Common myeloid progenitor, CD34-positive (primary cell): Measurements from ENCODE around the gene NPRL2. TPM values are rescaled to one million over a fixed set of nuclear protein-coding genes. Genes with fewer than 3 reads are reported as not detected.
A peak's percentile ranks its signal among the peaks of the same experiment; 100 is the strongest.

Experiments used
- CTCF ChIA-PET: fragments of 350-600 bp; sonication (Branson Sonifier 250); formaldehyde crosslinking; loops from one replicate; lab custom pipeline; 2021; ENCODE audit warnings: antibody characterized with exemption; lab: Charles Lee
- POLR2A ChIA-PET: fragments of 350-600 bp; sonication (Branson Sonifier 250); formaldehyde crosslinking; loops from one replicate; lab custom pipeline; 2021; ENCODE audit warnings: antibody characterized with exemption; lab: Charles Lee
- DNase-seq, 3 donors: peaks; one replicate each; pipeline versions ENCODE4 v3.0.0 to v3.0.0-alpha.2; 2013
- H3K27ac ChIP-seq, 2 experiments: 1 replicate in 1 of 2; 2 replicates in 1 of 2; pipeline ENCODE4 v1.7.0; 2013; ENCODE audit warnings: inconsistent platforms in 2 of 2, low read length in 2 of 2, mild to moderate bottlenecking in 2 of 2, low read depth in 1 of 2, moderate library complexity in 1 of 2; ENCODE audit not compliant: severe bottlenecking in 2 of 2, insufficient read depth in 1 of 2, poor library complexity in 1 of 2
- H3K27me3 ChIP-seq, 5 experiments: replicated peaks in 2 of 5; 1 replicate in 3 of 5; 2 replicates in 2 of 5; pipeline versions ENCODE4 v1.6.1 to v1.7.0; 2013; ENCODE audit warnings: low read length in 4 of 5, mild to moderate bottlenecking in 2 of 5, moderate library complexity in 2 of 5, inconsistent platforms in 1 of 5; ENCODE audit not compliant: insufficient read depth in 5 of 5, control insufficient read depth in 4 of 5
- H3K36me3 ChIP-seq, 4 experiments: 1 replicate in 2 of 4; 2 replicates in 2 of 4; pipeline versions ENCODE4 v1.6.1 to v1.7.0; 2013; ENCODE audit warnings: low read length in 3 of 4, control low read depth in 1 of 4, mild to moderate bottlenecking in 1 of 4; ENCODE audit not compliant: control insufficient read depth in 4 of 4, insufficient read depth in 4 of 4
- H3K4me1 ChIP-seq, 4 experiments: 1 replicate in 3 of 4; 2 replicates in 1 of 4; pipeline versions ENCODE4 v1.6.1 to v1.7.1; 2013; ENCODE audit warnings: low read length in 3 of 4, mild to moderate bottlenecking in 3 of 4, control low read depth in 1 of 4, inconsistent platforms in 1 of 4, moderate library complexity in 1 of 4; ENCODE audit not compliant: control insufficient read depth in 4 of 4, insufficient read depth in 4 of 4; ENCODE audit errors: control extremely low read depth in 1 of 4
- H3K4me3 ChIP-seq, 7 experiments: 1 replicate in 4 of 7; 2 replicates in 3 of 7; pipeline versions ENCODE4 v1.5.1 to v1.7.0; 2013; ENCODE audit warnings: mild to moderate bottlenecking in 7 of 7, low read length in 6 of 7, moderate library complexity in 6 of 7, inconsistent platforms in 2 of 7, low read depth in 2 of 7, control low read depth in 1 of 7; ENCODE audit not compliant: insufficient read depth in 4 of 7, control insufficient read depth in 1 of 7; ENCODE audit errors: extremely low read depth in 1 of 7
- H3K9me3 ChIP-seq, 5 experiments: 1 replicate in 4 of 5; 2 replicates in 1 of 5; pipeline versions ENCODE4 v1.6.1 to v1.7.1; 2013; ENCODE audit warnings: low read length in 4 of 5, mild to moderate bottlenecking in 2 of 5, inconsistent platforms in 1 of 5, low read depth in 1 of 5, moderate library complexity in 1 of 5; ENCODE audit not compliant: control insufficient read depth in 4 of 5, insufficient read depth in 2 of 5; ENCODE audit errors: control extremely low read depth in 1 of 5
- WGBS: methylation state at CpG from one replicate; pipeline ENCODE4 v1.1.5; 2013; ENCODE audit not compliant: insufficient coverage; 5-methylcytosine and 5-hydroxymethylcytosine counted together
- polyA plus RNA-seq: library from polyadenylated mRNA; unstranded; fragments of 120-200 nt; gene quantifications from one replicate; pipeline ENCODE4 v1.2.1, GENCODE V29; 2013

The NPRL2 gene
- polyA plus RNA-seq, result 23.4 TPM

DNA sequence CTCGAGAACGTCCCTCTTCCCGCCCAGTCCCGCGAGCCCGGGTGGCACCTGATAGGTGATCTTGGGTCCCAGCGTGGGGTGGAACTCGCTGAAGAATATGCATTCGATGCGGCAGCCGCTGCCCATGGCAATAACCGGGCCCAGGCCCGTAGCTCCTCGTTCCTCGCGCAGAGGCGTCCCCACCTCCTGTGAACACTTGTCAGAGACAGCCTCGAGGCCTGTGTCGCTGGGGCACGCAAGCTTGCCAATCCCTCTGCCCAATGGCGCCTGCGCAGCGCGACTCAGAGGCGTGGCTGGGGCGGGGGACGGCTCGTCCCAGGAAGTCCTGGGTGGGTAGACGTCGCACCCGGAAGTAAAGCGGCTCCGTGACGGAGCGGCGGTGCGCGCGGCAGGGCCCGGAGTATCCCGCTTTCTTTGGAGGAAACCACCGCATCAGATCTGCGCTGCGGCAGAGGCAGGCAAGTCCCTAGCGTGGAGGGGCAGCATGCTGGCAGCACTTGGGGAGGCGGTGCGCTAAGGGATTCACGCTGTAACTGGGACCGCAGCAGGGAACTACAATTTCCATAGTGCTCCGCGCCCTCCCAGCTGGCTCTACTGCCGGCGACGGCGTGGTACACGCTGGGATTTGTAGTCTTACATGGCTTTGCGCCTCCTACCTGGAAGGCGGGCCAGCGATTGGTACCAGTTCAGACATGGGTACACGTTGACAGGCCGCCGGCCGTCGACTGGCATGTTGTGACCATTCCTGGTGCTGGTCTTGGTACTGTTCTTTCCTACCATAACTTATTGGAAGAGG, at the start of gene NPRL2, which contains the start of gene CYB561D2:
Gene NPRL2, minus strand, starts transcription at position 249 of the 796 bp plus-strand sequence. Its CDS starts 123 bp downstream, at position 126.
Gene CYB561D2, plus strand, starts transcription at position 336 of the 796 bp plus-strand sequence. CDS start 572 bp downstream, outside the sequence.
- CTCF ChIA-PET, result interaction anchor here (1.2 to 6.2 kb wide), 5 partner anchors 12 to 222 kb away, joined by 3 to 51 read pairs (median 6); partner anchors contain the start of gene RASSF1
- POLR2A ChIA-PET, result interaction anchor here (0.6 to 1.3 kb wide), 3 partner anchors 11 to 14 kb away, joined by 3 to 8 read pairs (median 5); no protein-coding TSS in a partner anchor
- H3K4me1 ChIP-seq, result peaks cover 2 to 49% (median 36%) of the 10 kb centered on the region in 4 experiments
- peak; percentile 93 to 97 (median 96) for DNase-seq
- H3K27ac ChIP-seq, result peak within 1 kb of the TSS; percentile 29 to 79
- H3K9me3 ChIP-seq, result no peaks in the 10 kb centered on the region
- H3K27me3 ChIP-seq, result no peaks in the 10 kb centered on the region
- peak within 1 kb of the TSS; percentile 62 to 87 (median 83) for H3K4me3 ChIP-seq
- peaks cover 7 to 54% (median 40%) of the 10 kb centered on the region in 4 experiments for H3K36me3 ChIP-seq
- under 1% methylated on average over 58 of the region's 64 CpGs for WGBS

DNA sequence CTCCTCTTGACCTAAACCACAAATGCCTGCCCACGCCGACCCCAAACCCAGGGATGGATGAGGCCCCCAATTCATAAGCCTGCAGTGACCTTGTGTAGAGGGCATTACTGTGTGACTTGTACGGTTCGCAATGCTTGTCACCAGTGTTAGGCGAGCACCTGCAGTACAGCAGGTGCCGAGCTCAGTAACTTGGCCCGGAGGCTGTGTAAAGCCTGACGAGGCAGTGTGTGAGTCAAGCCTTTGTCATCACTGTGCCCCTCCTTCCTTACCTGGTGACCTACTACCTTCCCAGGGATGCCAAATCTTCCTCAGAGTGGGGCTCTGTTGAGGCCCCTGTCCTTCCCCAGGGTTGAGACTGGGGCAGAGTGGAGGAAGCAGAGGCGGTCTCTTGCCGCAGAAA, 45.9 kb upstream of the NPRL2 start:
- H3K27me3 ChIP-seq, result no peaks in the 10 kb centered on the region
- H3K27ac ChIP-seq, result no peak overlapping the region
- H3K4me3 ChIP-seq, result no peak overlapping the region
- 94% methylated on average over 10 of the region's 10 CpGs for WGBS
- no peaks in the 10 kb centered on the region for H3K36me3 ChIP-seq
- no peak for DNase-seq
- H3K4me1 ChIP-seq, result peaks cover 0 to 10% (median 0%) of the 10 kb centered on the region in 4 experiments
- ChIA-PET CTCF (interaction anchor here (0.9 to 2.2 kb wide), 2 partner anchors 9 to 218 kb away, joined by 3 to 7 read pairs; no protein-coding TSS in a partner anchor), POLR2A (no interaction called here)
- no peaks in the 10 kb centered on the region for H3K9me3 ChIP-seq

DNA sequence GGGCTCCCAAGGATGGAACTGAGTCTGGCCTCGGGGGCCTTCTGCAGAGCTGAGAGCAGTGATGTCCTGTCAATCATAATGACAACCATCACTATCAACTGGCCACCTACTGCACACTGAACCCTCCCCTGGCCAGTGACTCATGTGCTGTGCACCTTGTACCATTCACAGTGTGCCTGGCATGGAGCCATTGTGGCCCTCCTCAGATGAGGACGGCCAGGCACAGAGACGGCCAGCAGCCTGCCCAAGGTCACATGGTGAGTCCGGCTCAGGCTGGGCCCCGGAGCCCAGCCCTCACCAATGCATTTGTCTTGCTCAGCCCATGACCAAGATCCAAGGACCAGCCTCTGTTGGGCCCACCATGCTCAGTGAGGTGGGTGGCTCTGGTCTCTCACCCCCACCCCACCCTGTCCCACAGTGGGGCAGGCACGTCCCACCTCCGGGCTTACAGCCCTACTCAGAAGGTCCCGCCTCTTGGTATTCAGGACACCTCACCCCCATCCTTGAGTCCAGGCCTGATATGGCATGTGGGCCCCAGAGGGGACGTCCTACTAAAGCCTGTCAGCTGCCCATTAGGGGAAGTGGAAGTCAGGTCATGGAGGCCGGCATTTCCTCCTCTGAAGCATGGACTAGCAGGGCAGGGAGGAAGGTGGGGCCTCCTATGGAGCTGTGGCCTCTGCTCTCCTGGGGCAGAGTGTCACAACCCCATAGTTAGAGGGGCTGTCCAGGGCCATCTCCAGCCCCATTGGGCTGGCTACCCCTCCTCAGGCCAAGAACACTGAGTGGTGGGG, 44.7 kb upstream of the NPRL2 start:
- no peaks in the 10 kb centered on the region for H3K36me3 ChIP-seq
- no peaks in the 10 kb centered on the region for H3K27me3 ChIP-seq
- H3K9me3 ChIP-seq, result no peaks in the 10 kb centered on the region
- CTCF ChIA-PET, result interaction anchor here (2.2 kb wide), 1 partner anchor 8 kb away, joined by 7 read pairs; no protein-coding TSS in a partner anchor
- 83% methylated on average over 8 of the region's 10 CpGs for WGBS
- no peak overlapping the region for H3K4me3 ChIP-seq
- DNase-seq, result no peak
- POLR2A ChIA-PET, result no interaction called here
- H3K27ac ChIP-seq, result no peak overlapping the region
- H3K4me1 ChIP-seq, result peaks cover 0 to 10% (median 0%) of the 10 kb centered on the region in 4 experiments

DNA sequence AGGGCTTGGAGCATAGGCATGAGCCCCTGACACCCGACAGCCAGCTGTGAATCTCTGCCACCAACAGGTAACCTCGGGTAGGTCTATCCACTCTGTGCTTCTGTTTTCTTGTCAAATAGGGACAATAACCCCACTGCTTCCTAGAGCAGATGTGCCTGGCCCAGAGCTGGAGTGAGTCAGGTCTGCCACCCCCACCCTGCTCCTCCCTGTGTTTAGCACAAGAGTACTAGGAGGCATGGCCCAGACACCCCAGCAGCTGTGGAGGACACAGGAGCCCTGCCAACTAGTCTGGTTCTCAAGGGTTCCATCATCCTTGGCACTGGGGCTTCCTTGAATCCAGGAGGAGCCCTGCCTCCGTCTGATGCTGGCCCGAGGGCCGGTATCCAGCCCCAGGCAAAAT, 42.5 kb upstream of the NPRL2 start:
- no peak for DNase-seq
- CTCF ChIA-PET, result interaction anchor here (2.5 kb wide), 1 partner anchor 45 kb away, joined by 10 read pairs; no protein-coding TSS in a partner anchor
- 97% methylated on average over 3 of the region's 5 CpGs for WGBS
- H3K27me3 ChIP-seq, result no peaks in the 10 kb centered on the region
- no peak overlapping the region for H3K4me3 ChIP-seq
- H3K9me3 ChIP-seq, result no peaks in the 10 kb centered on the region
- H3K36me3 ChIP-seq, result no peaks in the 10 kb centered on the region
- no peak overlapping the region for H3K27ac ChIP-seq
- peaks cover 0 to 10% (median 0%) of the 10 kb centered on the region in 4 experiments for H3K4me1 ChIP-seq
- POLR2A ChIA-PET, result no interaction called here

DNA sequence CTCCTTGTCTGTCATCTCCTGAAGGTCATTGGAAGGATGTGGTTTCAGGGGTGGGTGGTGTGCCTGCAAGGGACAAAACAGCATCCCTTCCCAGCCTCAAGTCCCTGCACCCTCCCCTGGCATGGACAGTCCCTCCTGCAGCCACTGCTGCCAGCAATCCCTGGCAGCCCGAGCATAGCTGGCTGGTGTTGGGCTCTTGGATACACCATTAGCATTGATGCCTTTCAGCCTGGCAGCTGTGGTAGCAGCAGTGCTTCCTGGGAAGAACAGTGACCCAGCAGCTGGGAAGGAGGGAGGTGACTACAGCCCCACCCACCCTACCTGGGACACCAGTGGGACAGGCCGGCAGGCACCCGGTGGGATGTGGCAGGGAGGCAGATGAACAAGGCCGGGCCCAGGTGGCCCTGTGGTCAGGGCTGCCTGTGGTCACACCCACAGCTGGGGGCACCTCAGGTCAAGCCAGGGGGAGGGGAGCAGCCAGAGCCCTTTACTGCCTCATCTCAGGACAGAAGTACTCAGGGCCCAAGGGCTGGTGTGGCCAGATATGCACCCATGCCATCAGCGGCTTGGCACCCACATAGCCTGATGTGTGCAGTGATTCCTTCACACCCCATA, 41.6 kb upstream of the NPRL2 start:
- no peaks in the 10 kb centered on the region for H3K36me3 ChIP-seq
- no peak for DNase-seq
- CTCF ChIA-PET, result interaction anchor here (0.6 to 4.4 kb wide), 3 partner anchors 40 to 46 kb away, joined by 3 to 28 read pairs (median 10); partner anchors contain the start of gene ZMYND10
- H3K9me3 ChIP-seq, result no peaks in the 10 kb centered on the region
- H3K4me1 ChIP-seq, result peaks cover 0 to 10% (median 0%) of the 10 kb centered on the region in 4 experiments
- POLR2A ChIA-PET, result no interaction called here
- H3K4me3 ChIP-seq, result no peak overlapping the region
- no peak overlapping the region for H3K27ac ChIP-seq
- 94% methylated on average over 4 of the region's 5 CpGs for WGBS
- H3K27me3 ChIP-seq, result no peaks in the 10 kb centered on the region

DNA sequence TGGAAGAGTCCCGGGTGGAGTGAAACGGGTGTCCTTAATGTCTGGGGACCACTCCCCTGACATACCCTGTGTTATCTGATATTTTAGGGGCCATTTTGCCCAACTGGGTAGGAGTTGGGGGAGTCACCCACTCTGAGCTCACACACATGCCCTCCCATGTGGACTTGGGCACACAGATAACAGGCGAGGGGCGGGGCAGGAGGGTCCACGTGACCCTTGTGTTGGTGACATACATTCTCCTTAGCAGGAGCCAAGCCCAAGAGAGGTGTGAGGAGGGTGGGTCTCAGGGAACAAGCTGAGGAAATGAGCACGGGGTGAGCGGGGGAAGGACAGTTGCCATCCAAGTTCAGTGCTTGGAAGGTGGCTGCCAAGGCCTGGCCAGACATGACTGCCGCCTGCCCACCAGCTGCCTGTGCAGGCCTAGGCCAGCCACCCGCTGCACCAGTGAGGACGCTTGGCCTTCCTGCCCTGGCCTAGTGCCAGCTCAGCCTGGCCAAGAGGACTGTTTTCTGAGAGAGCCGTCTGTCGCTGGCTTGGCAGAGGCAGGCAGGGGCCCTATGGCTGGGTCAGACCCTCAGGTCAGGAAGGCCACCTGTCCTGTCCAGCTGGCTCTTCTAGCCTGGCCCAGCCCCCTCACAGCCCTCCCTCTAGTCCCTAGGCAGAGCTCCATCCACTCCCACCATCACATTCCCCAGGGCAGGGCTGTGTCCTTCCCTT, 40.1 kb upstream of the NPRL2 start:
- POLR2A ChIA-PET, result no interaction called here

More for the DNA sequence above, 40.1 kb upstream of the NPRL2 start:
- H3K9me3 ChIP-seq, result no peaks in the 10 kb centered on the region
- CTCF ChIA-PET, result interaction anchor here (0.8 to 4.4 kb wide), 8 partner anchors 15 to 45 kb away, joined by 3 to 28 read pairs (median 4); partner anchors contain the start of gene ZMYND10
- H3K27ac ChIP-seq, result no peak overlapping the region
- peak in 1 of 3 donors; percentile 29 for DNase-seq
- H3K4me3 ChIP-seq, result no peak overlapping the region
- no peaks in the 10 kb centered on the region for H3K36me3 ChIP-seq
- WGBS, result 94% methylated on average over 10 of the region's 12 CpGs
- no peaks in the 10 kb centered on the region for H3K27me3 ChIP-seq
- peaks cover 0 to 7% (median 2%) of the 10 kb centered on the region in 4 experiments for H3K4me1 ChIP-seq
